GM12865 (cell line): ENCODE results near the gene ARID5B.

Experiments
- DNase-seq: peaks from one replicate; pipeline ENCODE4 v3.0.0; 2010; ENCODE audit warnings: low read depth
- H3K4me3 ChIP-seq: 2 replicates; pipeline ENCODE4 v1.5.1; 2011; ENCODE audit warnings: mild to moderate bottlenecking, low read depth, low read length, control low read depth
- TF ChIP-seq, protein P1 (sequence below): IDR thresholded peaks from 2 replicates; pipeline ENCODE4 v1.5.1; 2011; ENCODE audit warnings: low read length, control low read depth, low read depth, inconsistent platforms; ENCODE audit not compliant: insufficient read depth; ENCODE audit errors: missing control alignments

The ARID5B gene

GRCh38 chr10:61905837-61906561 is 4.5 kb downstream of the ARID5B start:
- no peak for DNase-seq
- TF ChIP-seq, protein P1, sequence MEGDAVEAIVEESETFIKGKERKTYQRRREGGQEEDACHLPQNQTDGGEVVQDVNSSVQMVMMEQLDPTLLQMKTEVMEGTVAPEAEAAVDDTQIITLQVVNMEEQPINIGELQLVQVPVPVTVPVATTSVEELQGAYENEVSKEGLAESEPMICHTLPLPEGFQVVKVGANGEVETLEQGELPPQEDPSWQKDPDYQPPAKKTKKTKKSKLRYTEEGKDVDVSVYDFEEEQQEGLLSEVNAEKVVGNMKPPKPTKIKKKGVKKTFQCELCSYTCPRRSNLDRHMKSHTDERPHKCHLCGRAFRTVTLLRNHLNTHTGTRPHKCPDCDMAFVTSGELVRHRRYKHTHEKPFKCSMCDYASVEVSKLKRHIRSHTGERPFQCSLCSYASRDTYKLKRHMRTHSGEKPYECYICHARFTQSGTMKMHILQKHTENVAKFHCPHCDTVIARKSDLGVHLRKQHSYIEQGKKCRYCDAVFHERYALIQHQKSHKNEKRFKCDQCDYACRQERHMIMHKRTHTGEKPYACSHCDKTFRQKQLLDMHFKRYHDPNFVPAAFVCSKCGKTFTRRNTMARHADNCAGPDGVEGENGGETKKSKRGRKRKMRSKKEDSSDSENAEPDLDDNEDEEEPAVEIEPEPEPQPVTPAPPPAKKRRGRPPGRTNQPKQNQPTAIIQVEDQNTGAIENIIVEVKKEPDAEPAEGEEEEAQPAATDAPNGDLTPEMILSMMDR: no peak
- H3K4me3 ChIP-seq: no peak overlapping the region

- H3K4me3 ChIP-seq: no peak overlapping the region
- DNase-seq: no peak
- TF ChIP-seq, protein P1: no peak
Measured at GRCh38 chr10:61906562-61906901, 5.0 kb downstream of the ARID5B start.

DNA sequence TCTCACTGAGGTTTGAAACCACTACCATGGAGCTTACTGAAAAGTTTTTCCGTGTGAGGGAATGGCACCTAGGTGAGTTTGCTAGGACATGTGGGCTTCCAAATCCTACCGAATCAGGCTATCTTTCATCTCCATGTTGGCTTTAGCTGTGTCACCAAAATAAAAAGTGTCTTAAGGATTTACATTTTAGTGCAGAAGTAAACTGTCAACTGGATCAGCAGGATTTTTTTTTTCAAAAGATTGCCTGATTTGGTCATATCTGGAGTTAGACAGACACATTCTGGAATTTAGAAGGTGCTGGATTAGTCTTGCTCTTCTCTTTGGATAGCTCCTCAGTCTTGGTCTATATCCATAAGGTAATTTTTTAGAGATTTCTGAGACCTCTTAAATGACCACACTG is 5.5 kb downstream of the ARID5B start:
- no peak overlapping the region for H3K4me3 ChIP-seq
- no peak for DNase-seq
- TF ChIP-seq, protein P1: no peak

- TF ChIP-seq, protein P1: no peak
- no peak for DNase-seq
- no peak overlapping the region for H3K4me3 ChIP-seq
Measured at GRCh38 chr10:61907587-61907986, 6.1 kb downstream of the ARID5B start.

- H3K4me3 ChIP-seq: no peak overlapping the region
- TF ChIP-seq, protein P1: no peak
- no peak for DNase-seq
Measured at GRCh38 chr10:61910226-61910805, 8.8 kb downstream of the ARID5B start.

GRCh38 chr10:61910894-61911293 is 9.4 kb downstream of the ARID5B start:
- no peak overlapping the region for H3K4me3 ChIP-seq
- TF ChIP-seq, protein P1: no peak
- DNase-seq: no peak

DNA sequence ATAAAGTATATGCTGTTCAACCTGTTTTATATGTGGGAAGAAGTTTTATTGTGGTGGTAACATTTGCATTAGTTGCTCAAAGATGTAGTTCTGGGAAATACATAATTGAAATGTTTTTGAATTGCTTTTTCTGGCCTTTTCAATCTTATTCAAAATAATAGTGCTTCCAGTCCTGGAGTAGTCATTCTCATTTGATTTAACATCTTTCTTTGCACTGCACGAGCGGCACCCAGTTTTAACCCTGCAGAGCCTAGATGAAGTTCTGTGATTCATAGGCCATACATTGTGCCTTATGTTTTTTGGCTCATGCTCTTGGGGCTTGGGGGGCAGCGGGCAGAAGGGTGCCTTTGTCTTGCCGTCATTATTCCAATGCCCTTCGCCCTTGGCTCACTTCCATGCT is 9.9 kb downstream of the ARID5B start:
- TF ChIP-seq, protein P1: no peak
- no peak overlapping the region for H3K4me3 ChIP-seq
- no peak for DNase-seq
